ENCODE results near the gene DPP10.

DPP10 gene

DNA sequence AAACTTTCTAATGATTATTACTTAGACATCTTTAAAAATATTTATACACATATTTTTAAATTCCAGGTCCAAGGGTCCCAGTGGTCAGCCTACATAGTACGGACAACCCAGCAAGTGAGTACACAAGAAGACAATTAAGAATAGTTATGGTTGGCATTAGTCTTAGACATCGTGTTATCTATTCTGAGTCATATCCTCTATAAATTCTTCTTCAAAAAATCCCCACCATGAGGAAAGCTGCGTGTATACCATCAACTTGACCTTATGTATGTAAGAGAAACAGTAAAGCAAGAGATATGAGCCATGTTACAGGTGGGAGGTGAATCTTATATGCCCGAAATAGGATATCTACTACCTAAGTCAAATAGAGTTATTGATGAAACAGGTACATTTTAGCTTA is 1339.8 kb downstream of the DPP10 start:
- H3K4me3 ChIP-seq (ENCODE audit: low read length), result no peak overlapping the region
- no peak for DNase-seq (ENCODE audit: low read depth)
- TF ChIP-seq CTCF (conservative IDR thresholded peaks at IDR 0.05; ENCODE audit: low read length), result no peak

GRCh38 chr2:115796078-115796477 is 1353.6 kb downstream of the DPP10 start:
- TF ChIP-seq CTCF (conservative IDR thresholded peaks at IDR 0.05; ENCODE audit: low read length), result no peak
- DNase-seq (ENCODE audit: low read depth), result no peak
- no peak overlapping the region for H3K4me3 ChIP-seq (ENCODE audit: low read length)

DNA sequence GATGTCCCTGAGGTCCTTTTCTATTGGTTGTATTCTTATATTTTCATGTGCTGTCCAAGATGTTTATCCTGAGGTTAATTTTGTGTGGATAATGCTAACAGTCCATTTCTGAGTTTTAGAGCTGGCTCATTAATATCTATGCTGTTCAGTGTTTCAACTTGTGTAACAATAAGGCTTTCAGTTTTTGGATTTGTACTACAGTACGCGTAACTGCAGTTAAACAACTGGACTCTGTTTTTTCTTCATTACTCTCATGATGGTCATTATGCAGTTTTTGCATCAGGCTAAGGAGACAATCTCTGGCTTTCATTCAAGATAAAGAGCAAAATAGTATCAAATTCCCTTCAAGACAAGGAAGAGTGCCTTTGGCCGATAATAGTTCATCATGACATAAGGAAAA is 1364.8 kb downstream of the DPP10 start:
- TF ChIP-seq CTCF (conservative IDR thresholded peaks at IDR 0.05; ENCODE audit: low read length), result no peak
- no peak overlapping the region for H3K4me3 ChIP-seq (ENCODE audit: low read length)
- no peak for DNase-seq (ENCODE audit: low read depth)

DNA sequence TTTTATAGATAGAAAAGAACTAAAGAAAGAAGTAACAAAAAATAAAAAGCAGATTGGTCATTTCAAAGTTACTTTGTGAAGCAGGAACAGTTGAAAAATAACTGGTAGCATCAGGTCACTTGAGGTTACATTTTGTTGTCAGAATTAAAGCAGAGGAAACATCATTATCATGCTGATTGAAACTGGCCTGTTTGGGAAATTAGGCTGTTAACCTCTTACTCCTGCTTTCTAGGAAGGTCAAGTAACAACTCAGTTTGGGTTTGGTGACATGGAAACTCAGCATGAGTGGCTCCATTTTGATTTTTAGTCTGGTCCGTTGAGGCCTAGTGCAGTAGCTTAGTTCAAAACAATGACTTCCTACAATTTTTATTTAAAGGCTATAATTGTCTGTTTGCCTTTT is 1383.5 kb downstream of the DPP10 start:
- TF ChIP-seq CTCF (conservative IDR thresholded peaks at IDR 0.05; ENCODE audit: low read length), result no peak
- no peak overlapping the region for H3K4me3 ChIP-seq (ENCODE audit: low read length)
- no peak for DNase-seq (ENCODE audit: low read depth)

DNA sequence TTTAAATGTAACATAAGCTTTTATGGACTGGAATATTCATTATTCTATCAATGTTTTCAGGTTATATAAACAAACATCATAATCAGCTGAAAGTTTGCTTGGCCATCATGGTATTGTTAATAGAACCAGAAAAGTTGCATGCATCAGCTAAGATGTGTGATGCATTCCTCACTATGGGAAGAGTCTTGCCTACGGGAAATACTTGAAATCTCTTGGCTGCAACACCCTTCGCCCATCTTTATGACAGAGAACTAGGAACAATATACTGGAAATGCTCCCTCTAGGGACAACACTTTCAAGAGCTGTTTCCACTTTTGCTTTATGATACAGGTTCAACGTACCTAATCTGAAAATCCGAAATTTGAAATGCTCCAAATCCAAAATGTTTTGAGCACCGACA is 1390.8 kb downstream of the DPP10 start:
- no peak for DNase-seq (ENCODE audit: low read depth)
- no peak for TF ChIP-seq CTCF (conservative IDR thresholded peaks at IDR 0.05; ENCODE audit: low read length)
- no peak overlapping the region for H3K4me3 ChIP-seq (ENCODE audit: low read length)

DNA sequence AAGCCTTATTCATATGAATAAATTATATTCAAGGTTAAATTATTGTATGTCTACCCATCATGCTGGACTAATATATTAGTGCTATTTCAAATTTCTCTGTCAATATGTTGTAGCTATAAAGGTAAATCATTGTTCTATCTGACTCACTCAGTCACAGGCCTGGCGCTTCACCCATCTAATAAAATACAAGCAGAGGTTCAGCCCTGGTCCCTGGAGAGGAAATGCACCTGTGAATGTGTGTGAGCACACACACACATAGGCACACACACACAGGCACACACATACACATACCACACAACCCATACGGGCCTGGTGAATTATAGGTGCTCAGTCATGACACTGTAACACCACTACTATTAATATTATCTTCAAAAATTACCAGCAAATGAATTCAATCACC is 1396.1 kb downstream of the DPP10 start:
- H3K4me3 ChIP-seq (ENCODE audit: low read length), result no peak overlapping the region
- no peak for DNase-seq (ENCODE audit: low read depth)
- TF ChIP-seq CTCF (conservative IDR thresholded peaks at IDR 0.05; ENCODE audit: low read length), result no peak

DNA sequence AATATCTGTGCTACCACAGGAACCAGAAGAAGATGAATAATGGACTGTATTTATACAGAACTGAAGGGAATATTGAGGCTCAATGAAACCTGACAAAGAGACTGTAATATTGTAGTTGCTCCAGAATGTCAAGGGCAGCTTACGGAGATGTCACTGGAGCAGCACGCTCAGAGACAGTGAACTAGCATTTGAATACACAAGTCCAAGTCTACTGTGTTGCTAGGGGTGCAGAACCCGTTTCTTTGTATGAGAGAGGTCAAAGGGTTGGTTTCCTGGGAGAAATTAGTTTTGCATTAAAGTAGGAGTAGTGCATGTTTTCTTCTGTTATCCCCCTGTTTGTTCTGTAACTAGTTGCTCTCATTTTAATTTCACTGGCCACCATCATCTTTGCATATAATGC is 1399.9 kb downstream of the DPP10 start:
- no peak for DNase-seq (ENCODE audit: low read depth)
- no peak overlapping the region for H3K4me3 ChIP-seq (ENCODE audit: low read length)
- no peak for TF ChIP-seq CTCF (conservative IDR thresholded peaks at IDR 0.05; ENCODE audit: low read length)
